ENCODE results near the gene GCHFR. TPM values are rescaled to one million over a fixed set of nuclear protein-coding genes. Genes with fewer than 3 reads are reported as not detected.

GCHFR gene
- total and polyA plus RNA-seq, 10 of the 15 experiments (the other 5 are each of a cell fraction or from before 2014, with no cell fraction given), result 10.5 to 94.0 (median 35.3) TPM

GRCh38 chr15:40807028-40807887 is 43.4 kb downstream of the GCHFR start, which contains the start of the genes DNAJC17 and ZFYVE19 (continued):
- TF ChIP-seq SP1 (IDR thresholded peaks at IDR 0.05; ENCODE audit: low read depth, low read length), result no peak
- peak; percentile 36; the same call in 1 of the 2 replicates for TF ChIP-seq TAF1 (IDR thresholded peaks at IDR 0.05; ENCODE audit: borderline replicate concordance, low read depth, low read length)
- no peak for TF ChIP-seq WRNIP1 (IDR thresholded peaks at IDR 0.05; ENCODE audit: borderline replicate concordance, low read depth, low read length)
- no peak for TF ChIP-seq ZSCAN29 (IDR thresholded peaks at IDR 0.05)
- no peak for TF ChIP-seq SREBF2 (IDR thresholded peaks at IDR 0.05; ENCODE audit: low read length)
- no peak for TF ChIP-seq CUX1 (IDR thresholded peaks at IDR 0.05; ENCODE audit: insufficient replicate concordance, low read depth, low read length)
- no peak for TF ChIP-seq NR2C2 (IDR thresholded peaks at IDR 0.05; ENCODE audit: borderline replicate concordance, control insufficient read depth, insufficient read length, low read depth)
- TF ChIP-seq ATF2 (IDR thresholded peaks at IDR 0.05; ENCODE audit: low read length), result no peak
- peak; percentile 80 for TF ChIP-seq LARP7 (IDR thresholded peaks at IDR 0.05)
- no peak for TF ChIP-seq HDAC6 (IDR thresholded peaks at IDR 0.05; ENCODE audit: unreplicated experiment)
- TF ChIP-seq CREB1 (IDR thresholded peaks at IDR 0.05; ENCODE audit: low read depth), result peak; percentile 87
- no peak for TF ChIP-seq BACH1 (IDR thresholded peaks at IDR 0.05; ENCODE audit: borderline replicate concordance)
- TF ChIP-seq MTA3 (IDR thresholded peaks at IDR 0.05; ENCODE audit: borderline replicate concordance, low read length), result no peak
- TF ChIP-seq FOXK2 (IDR thresholded peaks at IDR 0.05), result no peak
- TF ChIP-seq RELA (IDR thresholded peaks at IDR 0.05; ENCODE audit: borderline replicate concordance, partially characterized antibody), result peak; percentile 36
- TF ChIP-seq ATF3 (IDR thresholded peaks at IDR 0.05; ENCODE audit: borderline replicate concordance, extremely low read depth, low read depth, low read length), result no peak
- no peak for TF ChIP-seq HDAC2 (IDR thresholded peaks at IDR 0.05)
- no peak for TF ChIP-seq ZNF622 (IDR thresholded peaks at IDR 0.05)
- 0 out of 2 replicates have a peak, but pooled peaks have one; percentile 48 for TF ChIP-seq E2F4 (IDR thresholded peaks at IDR 0.05; ENCODE audit: low read depth, low read length)
- TF ChIP-seq MXI1 (IDR thresholded peaks at IDR 0.05; ENCODE audit: low read depth, low read length), result peak; percentile 42
